Stimulated activated CD8-positive, alpha-beta memory T cell treated with anti-CD3 and anti-CD28 coated beads, Interleukin-12 subunit alpha, Interleukin-12 subunit beta, amount 100 ng/mL, for 1 hour (primary cell): Measurements from ENCODE around the gene AKAP10.
"Not testable (repeated sequence)": the region's sequence is repeated elsewhere in the genome, so short reads cannot be mapped to it uniquely, and the experiment has no call there.

Experiments
- DNase-seq: peaks from one replicate; pipeline ENCODE4 v3.0.0-alpha.2; 2020; ENCODE audit warnings: low read depth

The AKAP10 gene

DNA sequence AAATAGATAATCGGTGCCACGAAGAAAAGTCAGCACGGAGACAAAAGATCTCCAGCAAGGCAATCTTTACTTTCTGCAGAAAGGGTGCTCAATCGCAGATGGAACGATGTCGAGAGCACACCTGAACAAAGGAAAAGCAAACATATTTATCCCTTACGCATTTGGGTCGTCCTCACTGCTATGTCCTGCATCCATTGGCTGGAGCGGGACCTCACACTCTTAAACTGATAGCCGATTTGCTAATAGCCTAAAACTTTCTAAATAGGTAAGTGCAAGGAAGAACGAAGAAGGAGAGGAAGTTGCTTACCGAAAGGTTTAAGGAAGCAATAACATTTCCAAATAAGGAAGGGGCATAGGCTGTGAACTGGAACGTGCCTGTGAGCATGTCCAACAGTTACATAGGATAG is 1.2 kb upstream of the AKAP10 start:
- no peak for DNase-seq

DNA sequence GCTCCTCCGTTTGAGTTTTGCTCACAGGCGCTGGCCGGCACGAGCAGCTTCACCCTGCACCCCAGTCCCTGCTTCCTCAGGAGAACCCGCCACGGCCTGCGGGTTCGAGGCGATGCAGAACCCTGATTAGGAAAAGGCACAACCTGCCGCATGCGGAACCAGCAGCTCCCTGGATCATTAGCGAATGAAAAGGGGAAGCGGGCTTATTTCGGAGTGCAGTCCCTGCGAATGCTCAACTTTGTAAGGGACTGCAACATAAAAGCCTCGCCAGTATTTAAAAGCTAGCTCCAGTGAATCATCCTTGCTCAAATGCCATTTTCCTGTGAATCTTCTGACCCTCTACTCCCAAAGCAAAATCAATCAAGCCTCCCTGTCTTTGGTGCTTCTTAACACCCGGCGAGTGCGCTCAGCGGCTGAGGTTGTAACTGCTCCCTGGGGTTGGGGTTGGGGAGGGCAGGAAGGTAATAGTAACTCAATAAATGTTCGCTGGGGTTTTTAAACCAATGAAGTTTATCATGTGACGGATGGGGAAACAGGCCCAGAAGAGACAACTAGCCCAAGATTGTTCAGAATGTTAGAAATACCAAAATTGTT is 678 bp upstream of the AKAP10 start:
- DNase-seq: no peak

DNA sequence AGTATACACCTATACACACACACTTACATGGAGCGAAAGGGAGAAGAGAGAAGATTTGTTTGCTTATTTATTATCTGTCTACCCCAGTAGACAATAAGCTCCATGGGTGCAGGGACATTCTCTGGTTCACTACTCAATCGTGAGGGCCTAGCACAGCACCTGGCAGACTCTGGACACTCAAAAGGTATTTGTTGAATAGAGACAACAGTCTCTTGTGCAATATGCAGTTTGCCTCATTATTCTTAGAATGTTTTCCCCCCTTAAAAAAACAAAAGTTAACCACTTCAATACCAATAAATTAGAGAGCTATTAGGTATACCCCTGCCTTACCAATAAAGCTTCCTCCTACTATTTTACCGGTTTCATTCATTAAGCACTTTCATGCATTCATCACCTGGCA is 2.0 kb downstream of the AKAP10 start:
- DNase-seq: no peak

DNA sequence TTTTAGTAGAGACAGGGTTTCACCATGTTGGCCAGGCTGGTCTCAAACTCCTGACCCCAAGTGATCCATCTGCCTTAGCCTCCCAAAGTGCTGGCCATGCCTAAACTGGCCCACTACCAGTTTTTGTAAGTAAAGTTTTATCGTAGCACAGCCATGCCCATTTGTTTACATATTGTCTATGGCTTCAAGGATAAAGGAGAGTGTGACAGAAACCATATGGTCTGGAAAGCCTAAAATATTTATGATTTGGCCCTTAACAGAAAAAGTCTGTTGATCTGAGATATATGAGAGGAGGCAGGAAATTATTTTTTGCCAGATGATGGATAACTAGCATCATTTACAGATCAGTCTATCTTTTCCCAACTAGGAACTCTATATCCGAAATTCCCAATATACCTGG is 4.5 kb downstream of the AKAP10 start:
- DNase-seq: no peak

DNA sequence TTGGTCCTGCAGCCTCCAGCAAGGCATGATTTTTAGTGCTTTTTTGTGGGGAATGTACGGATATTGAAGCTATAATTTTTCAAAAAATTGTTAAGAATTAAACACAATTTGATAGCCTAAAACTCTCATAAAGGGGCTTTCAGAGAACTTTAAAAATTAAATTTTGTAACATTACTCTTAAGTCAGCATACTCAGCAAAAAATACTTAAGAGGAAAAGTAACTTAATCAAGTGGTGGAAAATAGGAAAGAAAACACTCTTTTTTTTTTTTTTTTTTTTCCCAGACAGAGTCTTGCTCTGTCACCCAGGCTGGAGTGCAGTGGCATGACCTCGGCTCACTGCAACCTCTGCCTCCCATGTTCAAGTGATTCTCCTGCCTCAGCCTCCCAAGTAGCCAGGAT is 14.7 kb downstream of the AKAP10 start:
- DNase-seq: not testable (repeated sequence)

DNA sequence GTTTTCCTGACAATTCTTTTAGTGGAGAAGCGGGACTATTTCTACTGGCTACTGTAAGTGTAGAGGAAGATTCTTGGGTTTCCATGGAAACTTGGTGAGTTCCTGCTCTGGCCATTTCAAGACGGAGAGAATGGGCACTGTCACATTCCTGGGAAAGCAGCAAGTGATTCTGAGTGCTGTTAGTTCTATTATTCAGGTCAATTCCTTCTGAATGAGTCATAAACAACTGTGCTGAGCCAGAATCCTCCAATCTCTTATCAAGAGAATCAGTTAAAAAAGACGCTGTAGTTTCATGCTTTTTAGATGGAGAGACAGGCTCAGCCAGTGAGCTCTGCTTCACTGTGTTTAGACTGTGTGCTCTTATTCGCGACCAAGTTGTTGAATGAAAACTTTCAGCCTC is 19.6 kb downstream of the AKAP10 start:
- DNase-seq: no peak

DNA sequence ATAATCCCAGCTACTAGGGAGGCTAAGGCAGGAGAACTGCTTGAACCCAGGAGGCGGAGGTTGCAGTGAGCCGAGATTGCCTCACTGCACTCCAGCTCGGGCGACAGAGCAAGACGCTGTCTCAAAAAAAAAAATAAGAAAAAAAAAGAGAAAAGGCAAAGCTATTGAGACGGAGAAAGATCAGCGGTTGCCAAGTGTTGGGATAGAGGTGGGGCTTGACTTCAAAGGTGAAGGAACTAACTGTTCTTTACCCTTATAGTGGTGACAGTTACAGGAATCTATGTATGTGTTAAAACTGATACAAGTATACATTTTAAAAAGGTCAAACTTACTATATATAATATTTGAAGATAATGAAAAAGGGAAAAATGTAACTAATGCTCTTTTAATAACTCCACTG is 22.5 kb downstream of the AKAP10 start:
- DNase-seq: no peak

DNA sequence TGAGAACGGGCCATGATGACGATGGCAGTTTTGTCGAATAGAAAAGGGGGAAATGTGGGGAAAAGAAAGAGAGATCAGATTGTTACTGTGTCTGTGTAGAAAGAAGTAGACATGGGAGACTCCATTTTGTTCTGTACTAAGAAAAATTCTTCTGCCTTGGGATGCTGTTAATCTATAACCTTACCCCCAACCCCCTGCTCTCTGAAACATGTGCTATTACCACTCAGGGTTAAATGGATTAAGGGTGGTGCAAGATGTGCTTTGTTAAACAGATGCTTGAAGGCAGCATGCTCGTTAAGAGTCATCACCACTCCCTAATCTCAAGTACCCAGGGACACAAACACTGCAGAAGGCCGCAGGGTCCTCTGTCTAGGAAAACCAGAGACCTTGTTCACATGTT is 26.2 kb downstream of the AKAP10 start:
- DNase-seq: not testable (repeated sequence)

DNA sequence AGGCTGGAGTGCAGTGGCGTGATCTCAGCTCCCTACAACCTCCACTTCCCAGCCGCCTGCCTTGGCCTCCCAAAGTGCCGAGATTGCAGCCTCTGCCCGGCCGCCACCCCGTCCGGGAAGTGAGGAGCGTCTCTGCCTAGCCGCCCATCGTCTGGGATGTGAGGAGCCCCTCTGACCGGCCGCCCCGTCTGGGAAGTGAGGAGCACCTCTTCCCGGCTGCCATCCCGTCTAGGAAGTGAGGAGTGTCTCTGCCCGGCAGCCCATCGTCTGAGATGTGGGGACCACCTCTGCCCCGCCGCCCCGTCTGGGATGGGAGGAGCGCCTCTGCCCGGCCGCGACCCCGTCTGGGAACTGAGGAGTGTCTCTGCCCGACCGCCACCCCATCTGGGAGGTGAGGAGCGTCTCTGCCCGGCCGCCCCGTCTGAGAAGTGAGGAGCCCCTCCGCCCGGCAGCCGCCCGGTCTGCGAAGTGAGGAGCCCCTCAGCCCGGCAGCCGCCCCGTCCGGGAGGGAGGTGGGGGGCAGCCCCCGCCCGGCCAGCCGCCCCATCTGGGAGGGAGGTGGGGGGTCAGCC is 26.9 kb downstream of the AKAP10 start:
- DNase-seq: not testable (repeated sequence)

DNA sequence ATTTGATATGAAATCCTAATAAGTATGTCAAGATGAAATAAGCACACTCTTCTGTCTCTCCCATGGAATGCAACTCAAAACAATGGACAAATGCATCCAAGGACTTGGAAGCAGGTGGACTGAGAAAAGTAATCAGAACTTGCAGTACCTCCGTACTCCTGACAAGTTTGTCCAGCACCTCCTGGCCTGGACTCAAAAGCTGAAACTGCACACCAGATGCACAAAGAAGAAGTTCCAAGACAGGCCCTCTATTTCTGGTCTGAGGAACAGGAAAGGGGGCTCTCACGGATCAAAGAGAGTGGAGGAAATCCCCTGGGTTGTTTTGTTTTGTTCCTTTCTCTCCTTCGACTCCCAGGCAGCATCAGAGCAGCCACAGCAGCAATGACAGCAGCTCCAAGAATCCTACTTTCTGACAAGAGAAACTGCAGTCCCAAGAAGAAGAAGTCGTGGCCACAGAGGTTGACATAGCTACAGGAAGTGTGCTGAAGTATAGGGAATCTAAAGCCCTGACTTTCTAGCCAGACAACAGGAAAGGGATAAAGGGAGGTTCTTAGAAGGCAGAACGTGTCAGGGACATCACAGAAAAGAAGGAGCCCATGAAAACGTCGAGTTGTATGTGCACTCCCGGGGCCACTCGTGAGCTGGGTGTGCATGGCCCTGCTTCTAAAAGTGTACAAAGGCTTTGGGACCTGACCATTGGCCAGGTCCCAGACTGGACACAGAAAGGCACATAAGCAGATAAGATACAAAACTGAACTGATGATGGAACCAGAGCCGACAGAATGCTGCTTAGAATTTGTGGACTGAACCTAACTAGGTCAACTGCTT is 29.3 kb downstream of the AKAP10 start:
- no peak for DNase-seq

DNA sequence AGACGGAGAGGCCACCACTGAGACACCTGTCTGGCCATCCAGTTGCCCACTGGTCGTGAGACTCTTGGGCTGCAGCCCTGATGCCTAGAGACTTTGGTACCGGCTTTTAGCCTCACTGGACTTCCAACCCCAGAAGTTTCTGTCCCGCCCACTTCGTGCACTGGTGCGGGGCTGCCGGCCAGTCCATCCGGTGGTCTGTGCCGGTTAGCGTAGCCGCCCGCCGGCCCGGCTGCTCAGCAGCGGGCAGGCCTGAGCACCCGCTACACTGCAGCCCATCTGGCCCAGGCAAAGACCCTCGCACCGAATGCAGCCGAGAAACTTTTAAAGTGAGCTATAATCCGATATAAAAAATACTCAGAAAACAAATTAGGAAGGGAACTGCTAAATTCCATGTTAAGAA is 30.7 kb downstream of the AKAP10 start:
- no peak for DNase-seq

DNA sequence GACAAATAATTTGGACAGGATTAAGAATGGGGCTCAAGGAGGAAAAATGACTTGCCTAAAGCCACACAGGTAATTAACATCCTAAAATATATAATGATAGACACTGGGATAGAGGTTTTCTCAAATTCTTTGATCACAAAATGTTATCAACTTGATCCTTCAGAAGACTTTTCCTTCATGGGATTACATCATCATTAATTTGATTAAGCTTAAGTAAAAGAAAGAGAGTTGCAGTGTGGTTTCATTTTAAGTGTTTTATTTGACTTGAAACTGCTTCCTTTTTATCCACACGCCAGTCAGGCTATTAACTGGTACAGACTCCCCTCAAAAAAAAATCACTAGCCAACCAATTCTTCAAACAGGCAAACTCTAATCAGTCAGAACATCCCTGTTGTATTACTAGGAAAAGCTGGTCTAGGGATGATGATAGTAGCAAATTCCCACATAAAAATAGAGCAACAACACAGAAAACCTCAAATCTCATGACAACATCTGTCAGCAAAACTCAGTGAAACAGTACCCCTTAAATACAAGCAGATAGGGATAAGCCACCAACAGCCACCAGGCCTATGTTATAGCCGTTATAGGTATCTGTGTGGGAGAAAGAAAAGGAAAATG is 32.5 kb downstream of the AKAP10 start:
- no peak for DNase-seq

DNA sequence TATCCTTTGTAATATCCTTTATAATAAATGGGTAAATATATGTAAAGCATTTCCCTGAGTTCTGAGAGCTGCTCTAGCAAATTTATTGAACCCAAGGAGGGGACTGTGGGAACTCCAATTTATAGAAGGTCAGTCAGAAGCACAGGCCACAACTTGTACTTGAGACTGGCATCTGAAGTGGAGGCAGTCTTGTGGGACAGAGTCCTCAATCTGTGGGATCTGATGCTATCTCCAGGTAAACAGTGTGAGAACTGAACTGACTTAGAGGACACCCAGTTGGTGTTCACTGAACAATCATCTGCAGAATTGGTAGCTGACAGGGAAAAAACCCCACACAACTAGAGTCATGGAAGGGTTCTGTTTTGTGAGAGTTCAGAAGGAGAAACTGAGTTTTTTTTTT is 34.0 kb downstream of the AKAP10 start:
- DNase-seq: no peak

DNA sequence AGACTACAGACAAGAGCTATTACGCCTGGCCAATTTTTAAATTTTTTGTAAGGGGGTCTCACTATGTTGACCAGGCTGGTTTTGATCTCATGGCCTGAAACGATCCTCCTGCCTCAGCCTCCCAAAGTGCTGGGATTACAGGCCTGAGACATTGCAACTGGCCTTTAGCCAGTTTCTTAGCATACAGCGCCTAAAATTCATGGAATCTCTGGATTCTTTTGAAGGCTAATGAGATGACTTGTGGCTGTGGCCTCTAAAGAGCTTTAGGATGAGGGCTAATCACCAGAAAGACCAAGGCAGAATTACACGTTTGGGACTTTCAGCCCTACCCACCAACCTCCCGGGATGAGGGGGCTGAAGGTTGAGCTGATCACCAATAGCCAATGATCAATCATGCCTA is 34.6 kb downstream of the AKAP10 start:
- DNase-seq: no peak

DNA sequence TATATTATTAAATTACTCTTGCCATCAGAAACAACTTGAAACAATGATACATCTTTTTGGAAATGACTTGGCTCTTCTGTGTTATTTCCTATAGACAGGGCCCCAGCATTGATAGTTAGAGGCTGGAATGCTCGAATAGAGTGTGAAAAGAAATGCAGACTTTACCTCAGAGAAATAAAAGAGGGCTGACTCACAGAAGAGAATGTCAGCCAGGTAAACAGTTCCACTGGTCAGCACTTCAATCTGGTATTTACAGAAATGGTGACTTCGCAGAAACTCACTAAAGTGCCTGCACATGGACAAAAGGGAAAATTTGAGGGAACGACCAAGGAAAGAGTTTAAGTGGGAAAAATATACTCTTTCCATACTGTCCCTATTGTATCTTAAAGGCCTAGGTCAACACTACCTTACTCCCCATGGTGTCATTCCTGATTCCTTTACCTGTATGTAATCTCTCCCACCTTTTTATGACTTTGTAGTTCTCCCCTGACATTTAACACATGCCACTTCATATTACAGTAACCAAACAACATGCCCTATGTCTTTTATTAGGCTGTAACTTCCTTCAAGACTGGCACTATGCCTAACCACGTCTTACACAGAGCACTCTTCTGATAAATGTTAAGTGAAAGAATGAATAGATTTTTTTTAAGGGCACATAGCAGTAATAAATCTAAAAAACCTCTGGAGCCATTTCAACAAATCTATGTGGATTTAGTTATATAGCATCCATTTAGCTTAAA is 36.7 kb downstream of the AKAP10 start:
- no peak for DNase-seq

DNA sequence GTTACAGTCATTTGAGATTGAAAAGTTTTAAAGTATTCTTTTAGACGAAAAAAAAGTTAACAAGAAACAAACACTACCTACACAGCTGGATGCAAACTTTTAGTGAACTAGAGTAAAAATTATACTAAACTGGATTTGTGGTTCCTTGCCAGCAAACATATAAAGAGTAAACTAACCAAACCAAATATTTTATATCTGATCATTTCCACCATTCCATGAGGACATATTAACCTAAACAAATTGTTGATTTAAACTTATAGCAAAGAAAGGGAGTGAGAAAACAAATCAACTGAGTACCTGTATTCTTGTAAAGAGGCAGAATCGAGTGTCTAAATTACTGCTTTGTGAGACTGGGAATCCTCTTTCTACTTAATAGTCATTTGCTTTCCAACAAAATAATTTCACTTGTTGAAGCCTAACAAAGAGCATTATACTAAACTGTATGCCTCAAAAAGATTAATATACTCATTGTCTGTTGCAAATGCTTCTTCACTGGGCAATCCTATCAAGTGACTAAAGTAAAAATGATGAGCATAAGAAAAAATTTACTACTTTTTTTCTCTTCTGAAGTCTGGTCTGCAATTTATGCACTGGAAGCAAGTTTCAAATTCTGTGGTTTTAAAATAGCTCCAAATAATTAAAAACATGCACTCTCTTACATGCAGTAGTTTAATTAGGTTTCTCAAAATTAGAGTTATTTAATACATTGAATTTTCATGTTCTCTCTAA is 37.5 kb downstream of the AKAP10 start:
- no peak for DNase-seq

DNA sequence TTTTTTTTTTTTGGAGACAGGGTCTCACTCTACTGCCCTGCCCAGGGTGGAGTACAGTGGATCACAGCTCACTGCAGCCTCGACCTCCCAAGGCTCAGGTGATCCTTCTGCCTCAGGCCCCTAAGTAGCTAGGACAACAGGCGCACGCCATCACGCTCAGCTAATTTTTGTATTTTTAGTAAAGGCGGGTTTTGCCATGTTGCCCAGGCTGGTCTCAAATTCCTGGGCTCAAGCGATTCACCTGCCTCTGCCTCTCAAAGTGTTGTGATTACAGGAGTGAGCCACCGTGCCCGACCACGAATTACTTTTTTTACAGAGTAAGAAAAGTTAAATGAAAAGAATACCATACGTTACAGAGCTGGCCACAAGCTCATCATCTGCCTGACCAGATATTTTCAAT is 38.9 kb downstream of the AKAP10 start:
- DNase-seq: no peak

DNA sequence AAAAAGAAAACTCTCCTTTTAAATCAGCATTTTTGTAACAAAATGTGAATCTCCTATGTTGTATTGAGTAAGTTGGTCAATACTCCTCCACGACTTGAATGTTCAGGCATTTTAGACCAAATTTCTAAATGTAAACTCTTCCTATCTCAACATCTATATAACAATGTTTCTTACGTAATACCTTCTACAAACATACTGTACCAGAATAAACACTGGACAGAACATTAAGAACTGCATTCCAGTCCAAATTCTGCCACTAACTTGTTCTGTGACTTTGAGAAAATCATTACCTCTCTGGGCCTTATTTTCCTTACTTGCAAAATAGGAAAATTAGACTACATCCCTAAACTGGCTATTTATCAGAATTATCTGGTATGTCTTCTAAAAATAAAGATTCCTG is 40.1 kb downstream of the AKAP10 start:
- DNase-seq: no peak

DNA sequence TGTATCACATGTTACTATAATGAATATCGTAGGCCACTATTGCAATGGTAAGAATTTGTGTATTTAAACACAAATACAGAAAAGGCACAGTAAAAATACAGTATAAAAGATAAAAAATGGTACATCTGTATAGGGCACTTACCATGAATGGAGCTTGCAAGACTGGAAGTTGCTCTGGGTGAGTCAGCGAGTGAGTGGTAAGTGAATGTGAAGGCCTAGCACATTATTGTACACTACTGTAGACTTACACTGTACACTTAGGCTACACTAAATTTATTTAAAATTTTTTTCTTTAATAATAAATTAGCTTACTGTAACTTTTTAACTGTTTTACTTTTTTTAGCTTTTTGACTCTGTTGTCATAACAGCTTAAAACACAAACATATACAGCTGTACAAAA is 42.5 kb downstream of the AKAP10 start:
- DNase-seq: no peak

DNA sequence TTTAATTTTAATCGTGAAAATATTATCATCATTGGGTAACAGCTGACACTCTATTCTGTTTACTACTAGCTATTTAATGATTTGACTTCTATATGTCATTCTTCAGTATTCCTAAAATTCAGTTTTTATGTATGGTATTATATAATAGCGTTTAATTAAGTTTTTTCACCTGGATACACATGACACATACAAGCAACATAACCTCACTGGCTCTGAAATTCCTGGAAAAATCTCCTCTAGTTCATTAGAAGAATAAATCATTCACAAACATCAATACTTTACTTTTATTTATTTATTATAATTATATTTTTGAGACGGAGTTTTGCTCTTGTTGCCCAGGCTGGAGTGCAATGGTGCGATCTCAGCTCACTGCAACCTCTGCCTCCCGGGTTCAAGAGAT is 44.0 kb downstream of the AKAP10 start:
- no peak for DNase-seq

DNA sequence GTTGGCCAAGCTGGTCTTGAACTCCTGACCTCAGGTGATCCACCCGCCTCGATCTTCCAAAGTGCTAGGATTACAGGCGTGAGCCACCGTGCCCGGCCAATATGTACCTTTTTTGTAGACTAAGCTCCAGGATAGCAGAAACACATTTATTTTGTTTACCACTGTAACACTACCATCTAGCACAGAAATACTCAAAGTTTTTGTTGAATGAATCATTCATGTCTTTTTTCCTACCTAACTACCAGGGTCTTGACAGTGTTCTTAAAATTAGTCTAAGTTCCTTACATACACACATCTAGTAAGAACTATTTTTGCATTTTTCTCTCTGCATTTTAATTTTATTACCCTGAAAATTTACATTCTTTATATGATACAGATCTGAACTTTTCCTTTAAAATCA is 44.4 kb downstream of the AKAP10 start:
- DNase-seq: no peak

DNA sequence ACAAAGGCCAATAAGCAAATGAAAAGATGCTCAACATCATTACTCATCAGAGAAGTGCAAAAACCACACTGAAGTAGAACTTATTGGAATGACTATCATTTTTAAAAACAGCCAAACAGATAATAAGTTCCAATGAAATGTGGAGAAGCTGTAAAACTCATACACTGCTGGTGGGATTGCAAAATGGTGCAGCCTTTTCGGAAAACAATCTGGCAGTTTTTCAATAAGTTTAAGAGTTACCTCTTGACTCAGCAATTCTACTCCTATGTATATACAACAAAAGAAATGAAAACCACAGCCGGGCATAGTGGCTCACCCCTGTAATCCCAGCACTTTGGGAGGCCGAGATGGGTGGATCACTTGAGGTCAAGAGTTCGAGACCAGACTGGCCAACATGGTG is 49.3 kb downstream of the AKAP10 start:
- DNase-seq: no peak
